Fibroblast of skin of left quadriceps (primary cell): ENCODE measurements around the gene TLE5.
A peak's percentile ranks its signal among the peaks of the same experiment; 100 is the strongest.
"Not testable (repeated sequence)": the region's sequence is repeated elsewhere in the genome, so short reads cannot be mapped to it uniquely, and the experiment has no call there.

ENCODE experiments used
- DNase-seq, 2 experiments: peaks; one replicate each; pipeline ENCODE4 v3.0.0-alpha.2; 2013; ENCODE audit warnings: low read depth in 2 of 2

Gene TLE5

DNA sequence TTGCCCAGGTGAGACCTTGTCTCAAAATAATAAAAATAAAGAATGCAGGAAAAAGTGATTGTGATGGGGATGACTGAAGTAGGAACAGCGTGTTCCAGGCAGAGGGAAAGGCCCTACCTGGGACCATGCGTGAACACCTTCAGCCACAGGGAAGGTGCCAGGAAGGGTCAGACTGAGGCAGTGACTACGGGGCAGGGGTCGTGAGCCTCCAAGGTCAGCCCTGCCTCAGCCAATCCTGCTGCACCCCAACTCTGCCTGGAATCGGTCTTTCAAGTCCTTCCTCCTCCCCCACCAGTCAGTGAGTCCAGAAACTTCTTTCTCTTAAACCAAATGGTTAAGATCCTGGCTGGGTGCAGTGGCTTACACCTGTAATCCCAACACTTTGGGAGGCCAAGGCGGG, 17.1 kb downstream of the TLE5 start:
- no peak for DNase-seq

DNA sequence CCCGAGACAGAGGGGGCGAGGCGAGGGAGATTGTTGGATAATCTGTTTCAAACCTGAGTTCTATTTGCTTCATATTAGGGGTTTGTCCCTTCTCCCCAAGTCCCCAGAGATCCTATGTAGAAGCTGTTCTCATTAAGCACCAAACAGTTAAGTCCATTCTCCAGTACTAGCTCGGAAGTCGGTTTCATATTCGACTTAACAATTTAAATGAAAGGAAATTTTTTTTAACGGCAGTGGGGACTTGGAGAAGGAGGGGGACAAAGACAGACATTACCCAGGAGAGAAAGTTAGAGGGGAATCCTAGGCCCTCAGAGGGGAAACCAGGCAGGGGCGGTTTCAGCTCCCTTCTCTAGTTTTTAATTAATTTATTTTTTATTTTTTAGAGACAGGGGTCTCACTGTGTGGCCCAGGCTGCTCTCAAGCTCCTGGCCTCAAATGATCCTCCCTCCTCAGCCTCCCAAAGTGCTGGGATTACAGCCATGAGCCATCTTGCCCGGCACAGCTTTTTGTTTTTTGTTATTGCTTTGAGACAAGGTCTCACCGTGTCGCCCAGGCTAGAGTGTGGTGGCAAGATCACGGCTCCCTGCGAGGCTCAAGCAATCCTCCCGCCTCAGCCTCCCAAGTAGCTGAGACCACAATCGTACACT, 19.6 kb downstream of the TLE5 start:
- no peak for DNase-seq

GRCh38 chr19:3041761-3042620, 20.3 kb downstream of the TLE5 start:
- no peak for DNase-seq

GRCh38 chr19:3041327-3041726, 21.0 kb downstream of the TLE5 start:
- no peak for DNase-seq

- DNase-seq: no peak
Measured at GRCh38 chr19:3039641-3040077, 22.6 kb downstream of the TLE5 start.

DNA sequence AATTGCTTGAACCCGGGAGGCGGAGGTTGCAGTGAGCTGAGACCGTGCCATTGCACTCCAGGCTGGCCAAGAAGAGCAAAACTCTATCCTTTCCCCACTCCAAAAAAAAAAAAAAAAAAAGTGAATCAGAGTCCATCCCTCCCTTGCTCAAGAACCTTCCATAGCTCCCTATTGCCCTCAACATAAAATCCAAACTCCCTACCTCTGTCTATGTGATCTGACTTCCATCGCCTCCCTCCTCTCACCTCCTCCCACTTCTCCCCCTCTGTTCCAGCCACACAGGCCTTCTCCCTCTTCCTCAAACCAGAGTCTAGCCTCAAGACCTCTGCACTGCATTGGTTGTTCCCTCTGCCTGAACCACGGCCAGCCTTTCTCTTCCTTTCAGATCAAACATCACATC, 23.2 kb downstream of the TLE5 start:
- no peak for DNase-seq

DNA sequence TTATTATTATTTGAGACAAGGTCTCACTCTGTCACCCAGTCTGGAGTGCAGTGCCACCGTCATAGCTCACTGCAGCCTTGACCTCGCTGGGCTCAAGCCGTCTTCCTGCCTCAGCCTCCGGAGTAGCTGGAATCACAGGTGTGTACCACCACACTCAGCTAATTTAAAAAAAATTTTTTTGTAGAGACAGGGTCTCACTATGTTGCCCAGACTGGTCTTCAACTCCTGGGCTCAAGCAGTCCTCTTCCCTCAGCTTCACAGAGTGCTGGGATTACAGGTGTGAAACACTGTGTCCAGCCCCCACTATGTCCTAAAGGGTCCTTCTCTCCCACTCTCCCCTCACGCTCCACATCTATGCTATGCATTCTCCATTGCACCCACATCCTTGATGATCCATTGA, 24.1 kb downstream of the TLE5 start:
- no peak for DNase-seq

- DNase-seq: not testable (repeated sequence)
Measured at GRCh38 chr19:3036977-3037544, 25.2 kb downstream of the TLE5 start.

GRCh38 chr19:3036119-3036976, 25.9 kb downstream of the TLE5 start:
- peak; percentile 82 to 84 for DNase-seq

- peak; percentile 99 for DNase-seq
Measured at GRCh38 chr19:3035542-3036118, 26.7 kb downstream of the TLE5 start.

DNA sequence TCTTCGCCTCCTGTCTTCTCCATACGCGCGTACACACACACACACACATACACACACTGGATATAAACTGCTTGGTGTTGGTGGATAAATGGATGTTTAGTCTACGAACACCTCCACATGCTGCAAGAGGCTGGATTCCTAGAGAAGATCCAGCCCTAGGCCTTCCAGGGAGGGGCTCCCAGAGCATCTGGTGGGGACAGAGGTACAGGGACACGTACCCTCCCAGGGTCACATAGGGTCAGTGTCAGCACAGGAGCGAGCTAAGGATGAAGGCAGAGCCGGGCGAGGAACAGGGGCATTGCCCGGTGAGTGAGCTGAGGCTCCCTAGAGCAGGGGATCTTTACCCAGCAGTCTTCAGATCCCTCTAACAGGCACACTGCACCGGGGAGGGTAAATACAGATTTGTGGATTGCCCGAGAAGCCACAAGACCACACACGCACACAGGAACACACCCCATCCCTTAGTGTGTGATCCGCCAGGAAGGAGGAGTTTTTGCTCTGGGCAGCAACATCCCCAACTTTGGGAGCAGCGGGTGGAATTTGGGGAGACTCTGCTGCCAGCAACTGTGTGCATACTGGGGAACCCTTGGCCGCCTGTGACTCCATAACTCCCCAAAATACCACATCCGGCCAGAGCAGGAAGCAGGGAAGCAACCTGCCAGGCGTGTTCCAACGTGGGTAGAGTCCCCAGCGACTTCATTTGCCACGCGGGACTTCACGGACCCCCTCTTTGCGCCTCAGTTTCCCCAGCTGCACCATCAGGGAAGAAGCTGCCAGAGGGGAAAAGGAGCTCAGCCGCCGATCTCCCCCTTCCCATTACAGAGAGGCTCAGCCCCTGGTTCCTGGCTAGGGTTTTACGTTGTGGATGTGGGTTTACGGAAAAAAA, 27.4 kb downstream of the TLE5 start:
- peak; percentile 32 for DNase-seq

- DNase-seq: no peak
Measured at GRCh38 chr19:3034406-3034655, 28.0 kb downstream of the TLE5 start.

DNA sequence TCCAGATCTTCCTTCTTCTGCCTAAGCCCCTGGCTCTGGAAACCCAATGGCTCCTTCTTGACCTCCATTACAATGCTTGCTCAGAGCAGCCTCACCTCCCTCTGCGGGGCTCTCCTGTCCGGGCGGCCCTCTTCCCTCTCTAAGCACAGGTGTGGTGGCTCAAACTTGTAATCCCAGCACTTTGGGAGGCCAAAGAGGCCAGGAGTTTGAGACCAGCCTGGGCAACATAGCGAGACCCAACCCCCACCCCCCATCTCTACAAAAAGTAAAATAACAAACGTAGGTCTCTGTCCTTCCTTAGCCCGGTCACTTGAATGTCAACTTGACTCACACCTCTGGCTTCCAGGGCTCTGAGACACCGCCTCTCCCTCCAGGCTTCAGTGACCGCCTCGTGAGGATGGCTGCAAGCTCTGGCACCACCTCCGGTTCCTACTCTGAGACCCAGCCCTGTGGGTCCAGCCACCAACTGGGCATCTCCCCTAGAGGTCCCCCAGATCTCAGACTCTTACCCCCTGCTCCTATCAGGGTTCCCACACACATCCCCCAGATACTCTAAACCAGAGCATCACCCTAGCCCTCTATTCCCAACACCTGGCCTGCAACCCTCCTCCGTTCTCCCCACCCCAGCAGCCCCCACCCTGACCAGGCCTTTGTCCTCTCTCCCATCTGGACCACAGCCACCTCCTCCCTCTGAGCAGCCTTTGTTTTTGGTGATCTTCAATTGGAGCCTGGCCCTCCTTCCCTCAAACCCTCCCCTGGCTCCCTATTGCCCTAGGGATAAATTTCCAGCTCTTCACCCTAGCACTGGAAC, 28.5 kb downstream of the TLE5 start:
- DNase-seq: no peak

DNA sequence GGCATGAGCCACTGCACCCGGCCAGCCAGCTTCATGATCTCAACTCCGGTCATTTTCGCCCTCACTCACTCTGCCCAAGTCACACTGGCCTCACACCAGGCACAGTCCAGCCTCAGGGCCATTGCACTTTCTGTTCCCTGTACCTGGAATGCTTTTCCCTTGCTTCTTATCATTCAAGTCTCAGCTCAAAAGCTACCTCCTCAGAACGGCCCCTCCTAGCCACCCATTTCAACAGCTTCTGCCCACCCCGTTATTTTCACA, 30.8 kb downstream of the TLE5 start:
- DNase-seq: no peak

DNA sequence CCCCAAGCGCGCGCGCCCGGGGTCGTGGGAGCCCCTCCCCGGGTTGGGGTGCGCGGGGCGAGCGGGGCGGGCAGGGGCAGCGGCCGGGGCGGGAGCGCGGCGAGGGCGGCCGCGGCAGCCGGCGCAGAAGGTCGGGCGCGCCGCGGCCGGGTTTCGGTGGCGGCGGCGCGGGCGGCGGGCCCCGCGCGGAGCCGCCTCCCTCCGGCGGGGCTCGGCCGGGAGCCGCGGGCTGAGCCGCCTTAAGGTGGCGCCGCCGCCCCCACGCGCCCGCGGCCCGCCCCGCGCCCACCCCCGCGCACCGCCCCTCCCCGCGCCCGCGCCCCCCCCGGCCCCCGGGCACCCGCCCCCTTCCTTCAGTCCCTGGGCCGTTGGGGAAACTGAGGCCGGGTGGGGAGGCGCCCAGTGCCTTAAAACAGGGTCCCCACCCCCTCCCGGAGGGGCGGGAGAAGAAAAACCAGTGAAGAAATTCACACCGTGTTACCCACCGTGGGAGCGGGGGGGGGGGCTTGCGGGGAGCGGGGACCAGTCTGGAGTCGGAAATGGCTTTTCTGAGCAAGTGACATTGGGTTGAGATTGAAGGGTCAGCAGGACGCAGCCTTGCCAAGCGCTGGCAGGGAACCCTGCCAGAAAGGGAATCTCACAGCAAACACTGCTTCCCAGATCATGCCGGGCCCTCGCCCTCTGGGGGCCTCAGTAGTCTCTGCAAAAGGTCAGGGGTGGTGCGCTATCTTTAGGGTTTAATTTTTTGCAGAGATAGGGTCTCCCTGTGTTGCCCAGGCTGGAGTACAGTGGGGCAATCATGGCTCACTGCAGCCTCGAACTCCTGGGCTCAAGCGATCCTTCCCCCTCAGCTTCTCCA, 33.0 kb downstream of the TLE5 start, which contains the start of gene TLE2:
TLE2 (minus strand) TSS at position 216 of the 859 bp plus-strand sequence. CDS start 376 bp downstream, outside the sequence.
- no peak for DNase-seq

GRCh38 chr19:3028305-3029064, 33.8 kb downstream of the TLE5 start:
- DNase-seq: no peak

DNA sequence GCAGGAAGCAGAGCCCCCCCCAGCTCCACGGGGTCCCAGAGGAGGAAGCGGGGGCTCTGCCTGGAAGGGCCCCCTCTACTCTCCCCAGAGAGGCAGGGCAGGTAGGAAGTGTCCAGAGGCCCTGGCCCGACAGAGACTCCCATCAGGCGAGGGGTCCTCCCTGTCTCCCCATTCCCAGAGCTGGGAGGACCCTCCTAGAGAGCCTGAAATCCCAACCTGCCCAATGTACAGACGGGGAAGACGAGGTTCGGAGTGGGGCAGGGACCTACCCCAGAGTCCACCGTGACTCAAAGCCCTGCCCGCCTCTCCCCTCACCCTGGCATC, 34.4 kb downstream of the TLE5 start:
- no peak for DNase-seq

GRCh38 chr19:3027292-3027691, 35.0 kb downstream of the TLE5 start:
- no peak for DNase-seq

GRCh38 chr19:3026768-3027167, 35.5 kb downstream of the TLE5 start:
- DNase-seq: no peak
